ENCODE data around the gene FSD1L. TPM values are rescaled to one million over a fixed set of nuclear protein-coding genes. Genes with fewer than 3 reads are reported as not detected.

The FSD1L gene
- total and polyA plus RNA-seq, 2 of the 13 experiments (the other 11 are each of a cell fraction or from before 2014, with no cell fraction given), result 4.1 to 5.1 TPM

DNA sequence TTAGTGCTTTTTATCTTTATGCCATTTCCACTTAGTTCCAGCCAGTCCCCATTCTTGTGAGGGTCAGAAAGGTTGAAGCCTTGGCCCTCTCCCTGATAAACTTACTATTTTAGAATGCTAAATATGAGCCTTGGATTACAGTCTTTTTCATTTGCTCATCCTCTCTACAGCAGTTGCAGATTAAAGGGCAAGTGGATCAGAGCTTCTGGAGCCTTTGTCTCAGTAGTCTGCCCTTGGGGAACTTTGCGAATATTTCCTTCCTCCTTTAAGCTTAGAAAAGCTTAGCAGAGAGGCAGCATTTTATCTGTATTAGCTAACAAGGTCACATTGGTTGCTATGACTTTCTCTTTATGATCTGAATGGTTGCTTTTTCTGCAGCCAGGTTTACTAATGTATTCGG, 11.5 kb downstream of the FSD1L start:
- FAIRE-seq (no peak), DNase-seq (ENCODE audit: low spot score) (no peak), ATAC-seq (no peak)
- H3K27ac ChIP-seq (ENCODE audit: extremely low read length, insufficient read depth, low read length), result peak overlapping the region; percentile 30
- H3K36me3 ChIP-seq (replicated peaks in 1 of 2; ENCODE audit: control insufficient read depth in 1 of 2, insufficient read depth in 2 of 2, low read length in 2 of 2), result peaks cover 2 to 9% of the 10 kb centered on the region in 2 experiments; a peak in 4 of 5 replicates
- H3K27me3 ChIP-seq (ENCODE audit: control insufficient read depth in 1 of 2, insufficient read depth in 2 of 2, low read length in 2 of 2), result no peaks in the 10 kb centered on the region
- in situ Hi-C loops (cut with HindIII; ENCODE audit: extremely low pct_ligation_motif_present, low pct_unique_long_range_greater_than_20kb), result no loop called here
- peaks cover 7% of the 10 kb centered on the region for H4K20me1 ChIP-seq (ENCODE audit: insufficient read depth, low read length)
- POLR2A ChIA-PET, result no interaction called here
- WGBS (ENCODE audit: low lambda C conversion rate), result 93% methylated on average over 2 of the region's 2 CpGs
- peaks cover 35% of the 10 kb centered on the region for H3K4me1 ChIP-seq (ENCODE audit: insufficient read depth, low read length)
- H3K79me2 ChIP-seq (ENCODE audit: insufficient read depth, low read length), result peaks cover 70% of the 10 kb centered on the region
- H2AFZ ChIP-seq (ENCODE audit: low read length), result no peak overlapping the region
- H3K4me3 ChIP-seq (replicated peaks in 1 of 3; ENCODE audit: insufficient read depth in 1 of 3, low read depth in 2 of 3, low read length in 3 of 3), result no peak overlapping the region
- TF ChIP-seq ARHGAP35 (CRISPR knock-in tag; IDR thresholded peaks at IDR 0.05; ENCODE audit: borderline replicate concordance) (no peak), ZNF543 (CRISPR knock-in tag; IDR thresholded peaks at IDR 0.05) (no peak), ZMYM2 (CRISPR knock-in tag; IDR thresholded peaks at IDR 0.05) (no peak), HMGA1 (CRISPR knock-in tag; conservative IDR thresholded peaks at IDR 0.05) (no peak), ZNF143 (CRISPR knock-in tag; IDR thresholded peaks at IDR 0.05) (no peak), ZBTB8A (CRISPR knock-in tag; IDR thresholded peaks at IDR 0.05; ENCODE audit: borderline replicate concordance, low read depth) (no peak), MBNL3 (CRISPR knock-in tag; conservative IDR thresholded peaks at IDR 0.05) (no peak), XRCC5 (optimal IDR thresholded peaks at IDR 0.05; ENCODE audit: low read length) (no peak), NCOA1 (CRISPR knock-in tag; IDR thresholded peaks at IDR 0.05) (no peak), ZNF235 (CRISPR knock-in tag; IDR thresholded peaks at IDR 0.05; ENCODE audit: borderline replicate concordance) (no peak), SALL1 (CRISPR knock-in tag; IDR thresholded peaks at IDR 0.05) (no peak), ETS1 (CRISPR knock-in tag; IDR thresholded peaks at IDR 0.05) (no peak), MTERF4 (CRISPR knock-in tag; IDR thresholded peaks at IDR 0.05) (no peak), NCOR1 (IDR thresholded peaks at IDR 0.05; ENCODE audit: borderline replicate concordance, low read length) (no peak)
- TF ChIP-seq, protein P1, sequence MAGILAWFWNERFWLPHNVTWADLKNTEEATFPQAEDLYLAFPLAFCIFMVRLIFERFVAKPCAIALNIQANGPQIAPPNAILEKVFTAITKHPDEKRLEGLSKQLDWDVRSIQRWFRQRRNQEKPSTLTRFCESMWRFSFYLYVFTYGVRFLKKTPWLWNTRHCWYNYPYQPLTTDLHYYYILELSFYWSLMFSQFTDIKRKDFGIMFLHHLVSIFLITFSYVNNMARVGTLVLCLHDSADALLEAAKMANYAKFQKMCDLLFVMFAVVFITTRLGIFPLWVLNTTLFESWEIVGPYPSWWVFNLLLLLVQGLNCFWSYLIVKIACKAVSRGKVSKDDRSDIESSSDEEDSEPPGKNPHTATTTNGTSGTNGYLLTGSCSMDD (CRISPR knock-in tag; IDR thresholded peaks at IDR 0.05), result no peak
- TF ChIP-seq, protein P2, sequence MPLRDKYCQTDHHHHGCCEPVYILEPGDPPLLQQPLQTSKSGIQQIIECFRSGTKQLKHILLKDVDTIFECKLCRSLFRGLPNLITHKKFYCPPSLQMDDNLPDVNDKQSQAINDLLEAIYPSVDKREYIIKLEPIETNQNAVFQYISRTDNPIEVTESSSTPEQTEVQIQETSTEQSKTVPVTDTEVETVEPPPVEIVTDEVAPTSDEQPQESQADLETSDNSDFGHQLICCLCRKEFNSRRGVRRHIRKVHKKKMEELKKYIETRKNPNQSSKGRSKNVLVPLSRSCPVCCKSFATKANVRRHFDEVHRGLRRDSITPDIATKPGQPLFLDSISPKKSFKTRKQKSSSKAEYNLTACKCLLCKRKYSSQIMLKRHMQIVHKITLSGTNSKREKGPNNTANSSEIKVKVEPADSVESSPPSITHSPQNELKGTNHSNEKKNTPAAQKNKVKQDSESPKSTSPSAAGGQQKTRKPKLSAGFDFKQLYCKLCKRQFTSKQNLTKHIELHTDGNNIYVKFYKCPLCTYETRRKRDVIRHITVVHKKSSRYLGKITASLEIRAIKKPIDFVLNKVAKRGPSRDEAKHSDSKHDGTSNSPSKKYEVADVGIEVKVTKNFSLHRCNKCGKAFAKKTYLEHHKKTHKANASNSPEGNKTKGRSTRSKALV (CRISPR knock-in tag; IDR thresholded peaks at IDR 0.05), result no peak
- H3K9ac ChIP-seq (ENCODE audit: insufficient read depth, low read depth, low read length), result no peak overlapping the region
- BruUV-seq (replicated peaks), result no TSS peak
- no peaks in the 10 kb centered on the region for H3K9me3 ChIP-seq (ENCODE audit: low read length)
- CTCF ChIA-PET (ENCODE audit: low intra/inter-chr PET ratio, low total read pairs), result no interaction called here
- intact Hi-C loops (cut with micrococcal nuclease; ENCODE audit: unreplicated experiment), result no loop called here
- no peak overlapping the region for H3K4me2 ChIP-seq (ENCODE audit: low read depth, low read length)

Data from HepG2 (cell line).